Uterus (tissue), 4 donors: ENCODE measurements around the gene FXYD6. TPM values are rescaled to one million over a fixed set of nuclear protein-coding genes. Genes with fewer than 3 reads are reported as not detected.

Experiments
- DNase-seq, 2 donors: peaks; one replicate each; pipeline ENCODE4 v3.0.0-alpha.2; 2019 to 2020
- H3K27ac ChIP-seq, 2 donors: fragments of 200-600 bp; sonication (generic); 1 replicate in 1 of 2; 2 replicates in 1 of 2; pipeline ENCODE4 v1.5.1; 2016 to 2018
- H3K27me3 ChIP-seq, 2 donors: fragments of 200-600 bp; sonication (generic); one replicate each; pipeline ENCODE4 v1.5.1; 2018 to 2019; ENCODE audit warnings: control low read depth in 1 of 2
- H3K36me3 ChIP-seq, 2 donors: fragments of 200-600 bp; sonication (generic); one replicate each; pipeline ENCODE4 v1.5.1; 2019; ENCODE audit warnings: control low read depth in 1 of 2
- H3K4me1 ChIP-seq, 2 donors: fragments of 200-600 bp; sonication (generic); one replicate each; pipeline ENCODE4 v1.5.1; 2018 to 2019; ENCODE audit warnings: control low read depth in 1 of 2
- H3K4me3 ChIP-seq, 2 donors: fragments of 200-600 bp; sonication (generic); 1 replicate in 1 of 2; 2 replicates in 1 of 2; pipeline ENCODE4 v1.5.1; 2018 to 2019; ENCODE audit warnings: mild to moderate bottlenecking in 1 of 2
- H3K9me3 ChIP-seq, 2 donors: fragments of 200-600 bp; sonication (generic); one replicate each; pipeline ENCODE4 v1.5.1; 2019; ENCODE audit warnings: control low read depth in 1 of 2
- CTCF ChIP-seq, 4 experiments: fragments of 200-600 bp in 2 of 4; fragments of 450-650 bp in 2 of 4; sonication (generic) in 2 of 4; IDR thresholded peaks; one replicate each; pipeline ENCODE4 v1.5.1; 2016 to 2019; ENCODE audit warnings: antibody characterized with exemption in 4 of 4, mild to moderate bottlenecking in 2 of 4, moderate library complexity in 1 of 4
- POLR2A ChIP-seq, 2 donors: fragments of 450-650 bp; IDR thresholded peaks; one replicate each; pipeline ENCODE4 v1.6.1; 2016; ENCODE audit warnings: antibody characterized with exemption in 2 of 2, mild to moderate bottlenecking in 1 of 2, moderate library complexity in 1 of 2
- intact Hi-C: fragments of 100-400 bp; cut with DNase I; formaldehyde crosslinking; loops from one replicate; pipeline ENCODE4 v1.15.1; 2023; ENCODE audit warnings: low total_unique reads
- total RNA-seq, 4 donors: library from RNA; depleted of rRNA in 3 of 4; stranded (reverse); fragments of >200 nt in 3 of 4; gene quantifications; one replicate each; pipeline versions ENCODE4 v1.1.0 to v1.2.4, GENCODE V29; 2014 to 2023
- donor health status: DM: yes; HTN: yes; CAD: no.

FXYD6 gene
- total RNA-seq, 4 donors from 2014 or later, result 85.3 to 307 (median 192) TPM

DNA sequence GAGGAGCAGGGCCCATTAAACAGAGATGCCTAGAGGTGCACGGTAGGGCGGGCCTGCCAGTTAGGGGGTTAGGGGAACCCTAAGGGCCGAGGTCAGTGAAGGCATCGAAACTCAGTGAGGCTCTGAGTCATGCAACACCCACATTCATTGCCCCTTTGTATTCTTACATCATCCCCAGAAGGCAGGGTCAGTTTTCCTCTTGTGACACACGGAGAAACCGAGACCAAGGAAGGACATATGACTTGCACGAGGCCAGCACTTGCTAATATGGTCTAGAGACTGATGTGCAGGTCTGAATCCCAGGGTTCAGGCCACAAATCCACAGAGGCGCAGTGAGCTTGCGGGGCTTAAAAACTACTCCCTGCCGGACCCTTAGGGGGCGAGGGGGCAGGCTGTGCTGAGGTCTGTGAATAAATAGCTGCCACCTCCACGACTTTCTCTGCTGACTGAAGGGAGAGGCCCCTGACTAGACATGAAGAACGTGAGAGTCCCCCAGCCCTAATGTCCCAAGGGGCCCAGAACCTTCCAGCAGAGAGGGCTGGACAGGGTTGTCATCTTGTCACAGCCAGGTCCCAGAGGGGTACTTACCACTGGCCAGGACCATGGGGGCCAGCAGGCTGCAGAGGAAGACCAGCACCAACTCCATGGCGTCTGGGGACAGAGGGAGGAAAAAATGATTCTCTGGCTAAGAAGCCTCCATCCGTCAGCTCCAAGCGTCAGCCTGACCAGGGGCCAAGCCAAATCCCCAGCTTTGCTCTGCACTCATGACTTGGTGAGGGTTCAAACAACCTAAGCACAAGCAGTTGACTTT lies 34.1 kb downstream of the FXYD6 start:
- Histone ChIP-seq H3K27ac (no peak overlapping the region), H3K4me3 (no peak overlapping the region), H3K9me3 (no peaks in the 10 kb centered on the region), H3K4me1 (no peaks in the 10 kb centered on the region), H3K36me3 (no peaks in the 10 kb centered on the region), H3K27me3 (no peaks in the 10 kb centered on the region)
- no peak for TF ChIP-seq POLR2A (IDR thresholded peaks at IDR 0.05)
- TF ChIP-seq CTCF (IDR thresholded peaks at IDR 0.05), result no peak
- intact Hi-C loops, result loop anchor here (2.0 kb wide), 1 partner anchor 104 kb away; no protein-coding TSS in a partner anchor
- peak; percentile 13 to 16 for DNase-seq

- DNase-seq, result no peak
- Histone ChIP-seq H3K4me1 (no peaks in the 10 kb centered on the region), H3K27me3 (no peaks in the 10 kb centered on the region), H3K27ac (no peak overlapping the region), H3K9me3 (no peaks in the 10 kb centered on the region), H3K36me3 (no peaks in the 10 kb centered on the region), H3K4me3 (no peak overlapping the region)
- TF ChIP-seq POLR2A (IDR thresholded peaks at IDR 0.05), result no peak
- TF ChIP-seq CTCF (IDR thresholded peaks at IDR 0.05), result no peak
- intact Hi-C loops, result loop anchor here (2.0 kb wide), 1 partner anchor 105 kb away; no protein-coding TSS in a partner anchor
These were observed 34.9 kb downstream of the FXYD6 start for GRCh38 chr11:117841551-117842031.

GRCh38 chr11:117840881-117841550 lies 35.4 kb downstream of the FXYD6 start:
- peak; percentile 11 to 12 for DNase-seq

DNA sequence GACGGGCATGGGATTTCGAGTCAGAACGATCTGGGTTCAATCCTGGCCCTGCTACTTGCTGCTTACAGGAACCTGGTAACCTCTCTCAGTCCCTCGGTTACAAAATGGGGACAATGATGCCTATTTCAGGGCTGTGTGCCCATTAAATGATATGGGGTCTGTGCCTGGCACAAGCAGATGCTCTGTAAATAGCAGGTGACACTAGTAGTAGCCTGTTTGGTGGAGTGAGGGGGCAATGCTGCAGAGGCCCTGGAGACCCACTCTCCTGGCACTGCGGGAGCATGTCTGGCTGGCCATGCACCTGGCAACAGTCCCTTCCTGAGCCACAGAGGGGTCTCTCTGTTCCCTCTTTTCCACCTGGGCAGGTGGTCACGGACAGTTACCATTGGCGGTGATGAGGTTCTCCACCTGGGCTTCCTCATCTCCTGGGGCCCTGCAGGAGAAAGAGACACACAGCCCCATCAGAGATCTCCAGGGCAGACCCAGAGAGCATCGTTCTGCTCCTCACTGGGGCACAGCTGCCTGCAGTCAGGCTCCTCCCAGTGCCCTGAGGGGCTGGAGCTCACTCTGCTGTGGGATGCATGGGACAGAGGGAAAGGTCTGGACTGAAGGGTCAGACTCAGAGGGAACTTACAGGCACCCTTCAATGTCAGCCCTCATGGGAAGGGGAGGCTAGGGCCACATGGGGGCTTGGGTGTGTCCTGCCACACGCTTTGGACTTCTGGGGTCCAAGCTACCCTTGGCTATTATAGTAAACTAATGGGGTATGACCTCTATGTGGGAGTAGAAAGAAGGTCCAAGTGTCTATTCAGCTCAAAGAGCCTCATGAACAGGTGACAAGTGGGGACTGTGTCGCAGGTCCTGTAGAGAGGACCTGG lies 36.3 kb downstream of the FXYD6 start:
- no peaks in the 10 kb centered on the region for H3K36me3 ChIP-seq

More at GRCh38 chr11:117840881-117841550, 35.4 kb downstream of the FXYD6 start:
- H3K9me3 ChIP-seq, result no peaks in the 10 kb centered on the region
- TF ChIP-seq CTCF (IDR thresholded peaks at IDR 0.05) (no peak), POLR2A (IDR thresholded peaks at IDR 0.05) (no peak)
- no peaks in the 10 kb centered on the region for H3K4me1 ChIP-seq
- H3K36me3 ChIP-seq, result no peaks in the 10 kb centered on the region
- H3K27me3 ChIP-seq, result no peaks in the 10 kb centered on the region
- no peak overlapping the region for H3K4me3 ChIP-seq
- H3K27ac ChIP-seq, result no peak overlapping the region
- intact Hi-C loops, result no loop called here

More for the DNA sequence above, 36.3 kb downstream of the FXYD6 start:
- Histone ChIP-seq H3K4me3 (no peak overlapping the region), H3K4me1 (no peaks in the 10 kb centered on the region), H3K27me3 (no peaks in the 10 kb centered on the region), H3K9me3 (no peaks in the 10 kb centered on the region), H3K27ac (no peak overlapping the region)
- intact Hi-C loops, result no loop called here
- no peak for TF ChIP-seq CTCF (IDR thresholded peaks at IDR 0.05)
- TF ChIP-seq POLR2A (IDR thresholded peaks at IDR 0.05), result no peak
- peak in 1 of 2 donors; percentile 10 for DNase-seq
